Natural killer cell (primary cell): ENCODE data around the gene UBL4B. TPM values are rescaled to one million over a fixed set of nuclear protein-coding genes. Genes with fewer than 3 reads are reported as not detected.

Source experiments
- ATAC-seq, 3 donors: fragments of 150-1000 bp in 2 of 3; fragments of 200-7000 bp in 1 of 3; cut with Tn5 transposase; 1 replicate in 1 of 3; 2 replicates in 2 of 3; pipeline ENCODE4 v1.10.0; 2021; ENCODE audit warnings: mild to moderate bottlenecking in 2 of 3, moderate library complexity in 2 of 3
- DNase-seq, 2 donors: peaks; one replicate each; pipeline versions ENCODE4 v3.0.0 to v3.0.0-alpha.2; 2013 to 2021; ENCODE audit warnings: mixed read lengths in 1 of 2
- H3K27ac ChIP-seq: one replicate; pipeline ENCODE4 v1.5.1; 2013; ENCODE audit warnings: mild to moderate bottlenecking, low read length
- H3K27me3 ChIP-seq: one replicate; pipeline ENCODE4 v1.6.1; 2013; ENCODE audit warnings: low read length; ENCODE audit not compliant: control insufficient read depth, insufficient read depth
- H3K36me3 ChIP-seq: one replicate; pipeline ENCODE4 v1.6.1; 2013; ENCODE audit warnings: low read length; ENCODE audit not compliant: control insufficient read depth, insufficient read depth
- H3K4me1 ChIP-seq: one replicate; pipeline ENCODE4 v1.6.1; 2013; ENCODE audit warnings: low read length; ENCODE audit not compliant: control insufficient read depth, insufficient read depth
- H3K4me3 ChIP-seq: one replicate; pipeline ENCODE4 v1.5.1; 2013; ENCODE audit warnings: low read length
- H3K9me3 ChIP-seq: one replicate; pipeline ENCODE4 v1.6.1; 2013; ENCODE audit warnings: low read length; ENCODE audit not compliant: control insufficient read depth, insufficient read depth
- H3K27ac Mint-ChIP-seq, 2 donors: one replicate each; pipeline ENCODE4 v1.8.0; 2022; ENCODE audit warnings: mild to moderate bottlenecking in 2 of 2, mixed read lengths in 2 of 2, moderate library complexity in 1 of 2
- H3K27me3 Mint-ChIP-seq, 2 donors: one replicate each; pipeline ENCODE4 v1.8.0; 2022; ENCODE audit warnings: low read depth in 2 of 2, mixed read lengths in 2 of 2
- H3K36me3 Mint-ChIP-seq: one replicate; pipeline ENCODE4 v1.8.0; 2022; ENCODE audit warnings: mixed read lengths
- H3K4me1 Mint-ChIP-seq, 2 donors: one replicate each; pipeline ENCODE4 v1.8.0; 2022; ENCODE audit warnings: mixed read lengths in 2 of 2
- H3K4me3 Mint-ChIP-seq: one replicate; pipeline ENCODE4 v1.8.0; 2022; ENCODE audit warnings: mild to moderate bottlenecking, moderate library complexity, mixed read lengths
- H3K9me3 Mint-ChIP-seq, 2 donors: one replicate each; pipeline ENCODE4 v1.8.0; 2022; ENCODE audit warnings: mixed read lengths in 2 of 2
- WGBS: methylation state at CpG from one replicate; pipeline ENCODE4 v1.1.7; 2013; ENCODE audit warnings: missing lambda C conversion rate; ENCODE audit not compliant: insufficient coverage; 5-methylcytosine and 5-hydroxymethylcytosine counted together
- intact Hi-C: fragments of 100-400 bp; cut with micrococcal nuclease; formaldehyde crosslinking; loops from one replicate; pipeline ENCODE4 v1.14.2; 2022
- total RNA-seq, 4 donors: library from RNA; stranded (reverse); fragments of 120-200 nt in 1 of 4; gene quantifications; one replicate each; pipeline versions ENCODE4 v1.2.3 to v1.2.4, GENCODE V29; 2013 to 2022
- TF ChIP-seq, protein P1 (sequence below): fragments of 200-600 bp; IDR thresholded peaks from one replicate; pipeline ENCODE4 v1.8.0; 2022; ENCODE audit warnings: antibody characterized with exemption

UBL4B gene, protein sequence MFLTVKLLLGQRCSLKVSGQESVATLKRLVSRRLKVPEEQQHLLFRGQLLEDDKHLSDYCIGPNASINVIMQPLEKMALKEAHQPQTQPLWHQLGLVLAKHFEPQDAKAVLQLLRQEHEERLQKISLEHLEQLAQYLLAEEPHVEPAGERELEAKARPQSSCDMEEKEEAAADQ
- not detected for total RNA-seq
- not detected for total RNA-seq (2013)

DNA sequence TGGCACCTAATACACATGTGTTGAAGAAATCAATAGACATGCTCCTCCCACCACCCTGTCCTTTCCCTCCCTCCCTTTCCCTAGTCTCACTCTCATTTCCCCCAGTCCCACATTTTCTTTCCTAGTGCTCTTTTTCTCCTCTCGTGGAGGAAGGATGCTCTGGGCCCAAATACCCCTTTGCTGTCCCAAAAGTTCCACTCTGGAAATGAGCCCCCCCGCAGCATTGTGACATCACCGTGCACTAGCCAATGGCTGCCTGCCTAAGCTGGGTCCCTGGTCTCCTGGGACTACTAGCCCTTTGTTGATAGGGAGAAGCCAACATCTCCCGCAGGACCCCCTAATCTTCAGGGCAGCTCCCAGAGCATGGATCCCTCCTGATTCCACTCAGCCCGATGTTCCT is at the start of gene UBL4B:
TSS of gene UBL4B (plus strand) at position 301 of the 400 bp plus-strand sequence. CDS start at position 393, 92 bp downstream.
- H3K27ac Mint-ChIP-seq, result no peak within 1 kb of the TSS
- intact Hi-C loops, result no loop called here
- no peak within 1 kb of the TSS for H3K27ac ChIP-seq
- DNase-seq (no peak), ATAC-seq (no peak)
- H3K9me3 ChIP-seq, result no peaks in the 10 kb centered on the region
- peaks cover 21 to 27% of the 10 kb centered on the region in 2 donors for H3K27me3 Mint-ChIP-seq
- 85% methylated on average over 5 of the region's 5 CpGs for WGBS
- no peaks in the 10 kb centered on the region for H3K36me3 ChIP-seq
- H3K4me3 Mint-ChIP-seq, result no peak within 1 kb of the TSS
- H3K4me1 Mint-ChIP-seq, result no peaks in the 10 kb centered on the region
- H3K36me3 Mint-ChIP-seq, result no peaks in the 10 kb centered on the region
- H3K4me3 ChIP-seq, result no peak within 1 kb of the TSS
- H3K4me1 ChIP-seq, result no peaks in the 10 kb centered on the region
- H3K27me3 ChIP-seq, result no peaks in the 10 kb centered on the region
- no peaks in the 10 kb centered on the region for H3K9me3 Mint-ChIP-seq
- TF ChIP-seq, protein P1, sequence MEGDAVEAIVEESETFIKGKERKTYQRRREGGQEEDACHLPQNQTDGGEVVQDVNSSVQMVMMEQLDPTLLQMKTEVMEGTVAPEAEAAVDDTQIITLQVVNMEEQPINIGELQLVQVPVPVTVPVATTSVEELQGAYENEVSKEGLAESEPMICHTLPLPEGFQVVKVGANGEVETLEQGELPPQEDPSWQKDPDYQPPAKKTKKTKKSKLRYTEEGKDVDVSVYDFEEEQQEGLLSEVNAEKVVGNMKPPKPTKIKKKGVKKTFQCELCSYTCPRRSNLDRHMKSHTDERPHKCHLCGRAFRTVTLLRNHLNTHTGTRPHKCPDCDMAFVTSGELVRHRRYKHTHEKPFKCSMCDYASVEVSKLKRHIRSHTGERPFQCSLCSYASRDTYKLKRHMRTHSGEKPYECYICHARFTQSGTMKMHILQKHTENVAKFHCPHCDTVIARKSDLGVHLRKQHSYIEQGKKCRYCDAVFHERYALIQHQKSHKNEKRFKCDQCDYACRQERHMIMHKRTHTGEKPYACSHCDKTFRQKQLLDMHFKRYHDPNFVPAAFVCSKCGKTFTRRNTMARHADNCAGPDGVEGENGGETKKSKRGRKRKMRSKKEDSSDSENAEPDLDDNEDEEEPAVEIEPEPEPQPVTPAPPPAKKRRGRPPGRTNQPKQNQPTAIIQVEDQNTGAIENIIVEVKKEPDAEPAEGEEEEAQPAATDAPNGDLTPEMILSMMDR, result no peak

DNA sequence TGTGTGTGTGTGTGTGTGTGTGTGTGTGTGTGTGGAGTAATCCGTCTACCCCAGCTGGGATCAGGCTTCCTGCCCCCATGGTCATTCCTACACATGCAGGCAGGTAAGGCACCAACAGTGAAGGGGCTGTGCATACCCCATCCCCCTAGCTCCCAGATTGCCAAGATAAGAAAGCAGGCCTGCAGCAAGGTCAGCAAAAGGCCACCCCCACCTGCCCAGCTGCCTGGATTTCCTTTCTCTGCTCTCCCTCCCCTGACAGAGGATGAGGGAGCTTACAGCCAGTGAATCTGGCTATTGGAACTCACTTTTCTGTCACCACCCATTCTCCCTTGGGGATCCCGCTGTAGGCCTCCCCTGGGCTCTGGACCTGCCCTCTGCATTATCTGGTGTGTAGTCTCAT is 49.6 kb upstream of the UBL4B start:
- H3K4me1 ChIP-seq, result no peaks in the 10 kb centered on the region
- no CpG with 5 or more reads among the region's 2 CpGs for WGBS
- no peak overlapping the region for H3K27ac Mint-ChIP-seq
- H3K9me3 Mint-ChIP-seq, result no peaks in the 10 kb centered on the region
- no peaks in the 10 kb centered on the region for H3K36me3 Mint-ChIP-seq
- peaks cover 12% of the 10 kb centered on the region for H3K27me3 ChIP-seq
- no peak for ATAC-seq
- H3K4me1 Mint-ChIP-seq, result peaks cover 5% of the 10 kb centered on the region in 2 donors
- intact Hi-C loops, result no loop called here
- TF ChIP-seq, protein P1, result no peak
- no peaks in the 10 kb centered on the region for H3K9me3 ChIP-seq
- H3K4me3 ChIP-seq, result no peak overlapping the region
- H3K27me3 Mint-ChIP-seq, result peaks cover 11 to 15% of the 10 kb centered on the region in 2 donors
- H3K4me3 Mint-ChIP-seq, result no peak overlapping the region
- H3K27ac ChIP-seq, result no peak overlapping the region
- no peak for DNase-seq
- peaks cover 3% of the 10 kb centered on the region for H3K36me3 ChIP-seq

DNA sequence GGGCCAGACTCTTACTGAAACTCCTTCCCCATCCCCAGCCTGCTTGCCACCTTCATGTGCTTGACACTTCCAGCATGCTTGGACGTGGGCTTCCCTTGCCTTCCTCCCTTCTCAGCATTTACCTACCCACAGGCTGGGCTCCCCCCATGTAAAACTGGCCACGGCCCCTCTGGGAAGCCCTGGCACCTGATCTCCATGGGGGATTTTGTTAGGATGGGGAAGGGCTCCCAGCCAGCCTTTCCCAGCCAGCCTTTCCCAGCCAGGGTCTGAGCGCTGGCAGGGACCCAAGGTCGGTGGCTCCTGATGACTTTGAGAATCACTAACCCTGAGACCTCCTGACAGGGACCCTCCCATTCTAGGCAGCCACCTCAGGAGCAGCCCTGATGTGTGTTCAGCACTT is 48.5 kb upstream of the UBL4B start:
- H3K27me3 ChIP-seq, result peaks cover 20% of the 10 kb centered on the region
- no peak overlapping the region for H3K4me3 ChIP-seq
- DNase-seq (no peak), ATAC-seq (no peak)
- H3K4me1 Mint-ChIP-seq, result peaks cover 11 to 16% of the 10 kb centered on the region in 2 donors
- no peak overlapping the region for H3K27ac ChIP-seq
- TF ChIP-seq, protein P1, result no peak
- H3K4me1 ChIP-seq, result peaks cover 8% of the 10 kb centered on the region
- no peaks in the 10 kb centered on the region for H3K36me3 Mint-ChIP-seq
- H3K9me3 ChIP-seq, result no peaks in the 10 kb centered on the region
- intact Hi-C loops, result no loop called here
- WGBS, result 76% methylated on average over 3 of the region's 4 CpGs
- H3K27me3 Mint-ChIP-seq, result peaks cover 19 to 26% of the 10 kb centered on the region in 2 donors
- no peaks in the 10 kb centered on the region for H3K36me3 ChIP-seq
- H3K9me3 Mint-ChIP-seq, result no peaks in the 10 kb centered on the region
- H3K27ac Mint-ChIP-seq, result no peak overlapping the region
- no peak overlapping the region for H3K4me3 Mint-ChIP-seq
